SK-N-MC (cell line): ENCODE data around the gene ITPKB.

Experiments
- EZH2 ChIP-seq: fragments of 200-600 bp; sonication (generic); IDR thresholded peaks from one replicate; pipeline ENCODE4 v1.6.1; 2017; ENCODE audit warnings: antibody characterized with exemption
- POLR2AphosphoS5 ChIP-seq: IDR thresholded peaks from 2 replicates; pipeline ENCODE4 v1.6.1; 2012; ENCODE audit warnings: mild to moderate bottlenecking, low read depth, low read length, borderline replicate concordance

- TF ChIP-seq POLR2AphosphoS5 (no peak), EZH2 (no peak)
These were observed 85.7 kb downstream of the ITPKB start for GRCh38 chr1:226653311-226653921.
